Astrocyte (in vitro differentiated cells and primary cell): ENCODE measurements around the gene ACTR3C. TPM values are rescaled to one million over a fixed set of nuclear protein-coding genes. Genes with fewer than 3 reads are reported as not detected.
A peak's percentile ranks its signal among the peaks of the same experiment; 100 is the strongest.

Experiments
- DNase-seq: peaks from one replicate; pipeline ENCODE4 v3.0.0-alpha.2; 2010; ENCODE audit warnings: low read depth
- FAIRE-seq: peaks from 2 replicates; lab custom pipeline; 2011; peaks lifted over from hg19 to GRCh38; lab: Jason Lieb, UNC
- H2AFZ ChIP-seq: 2 replicates; pipeline ENCODE4 v1.6.0; 2012; ENCODE audit warnings: low read depth, low read length, inconsistent platforms
- H3K27ac ChIP-seq: 2 replicates; pipeline ENCODE4 v1.5.1; 2011; ENCODE audit warnings: low read depth, low read length, inconsistent platforms
- H3K27me3 ChIP-seq: 2 replicates; pipeline ENCODE4 v1.6.0; 2011; ENCODE audit warnings: low read length, inconsistent platforms; ENCODE audit not compliant: insufficient read depth
- H3K36me3 ChIP-seq: 2 replicates; pipeline ENCODE4 v1.5.1; 2011; ENCODE audit warnings: low read length, inconsistent platforms; ENCODE audit not compliant: insufficient read depth
- H3K4me1 ChIP-seq: 2 replicates; pipeline ENCODE4 v1.5.1; 2011; ENCODE audit warnings: low read length, inconsistent platforms; ENCODE audit not compliant: insufficient read depth
- H3K4me2 ChIP-seq: 2 replicates; pipeline ENCODE4 v1.6.0; 2012; ENCODE audit warnings: low read length, inconsistent platforms
- H3K4me3 ChIP-seq: 2 replicates; pipeline ENCODE4 v1.5.1; 2011; ENCODE audit warnings: low read depth, mild to moderate bottlenecking, low read length, inconsistent platforms; ENCODE audit not compliant: insufficient read depth
- H3K79me2 ChIP-seq: 2 replicates; pipeline ENCODE4 v1.6.0; 2012; ENCODE audit warnings: mild to moderate bottlenecking, low read length, inconsistent platforms; ENCODE audit not compliant: insufficient read depth
- H3K9ac ChIP-seq: 2 replicates; pipeline ENCODE4 v1.6.0; 2012; ENCODE audit warnings: mild to moderate bottlenecking, low read length, inconsistent platforms
- H3K9me3 ChIP-seq: 2 replicates; pipeline ENCODE4 v1.5.1; 2012; ENCODE audit warnings: low read depth, mild to moderate bottlenecking, low read length, inconsistent platforms; ENCODE audit not compliant: insufficient read depth
- H4K20me1 ChIP-seq: 2 replicates; pipeline ENCODE4 v1.6.0; 2012; ENCODE audit warnings: low read length, inconsistent platforms; ENCODE audit not compliant: insufficient read depth
- H3K27ac Mint-ChIP-seq: one replicate; pipeline ENCODE4 v1.8.0; 2021; ENCODE audit warnings: mild to moderate bottlenecking, mixed read lengths; ENCODE audit not compliant: unreplicated experiment
- H3K27me3 Mint-ChIP-seq: one replicate; pipeline ENCODE4 v1.8.0; 2021; ENCODE audit warnings: low read depth, mixed read lengths; ENCODE audit not compliant: unreplicated experiment
- H3K36me3 Mint-ChIP-seq: one replicate; pipeline ENCODE4 v1.8.0; 2021; ENCODE audit warnings: low read depth, mixed read lengths; ENCODE audit not compliant: unreplicated experiment
- H3K4me1 Mint-ChIP-seq: one replicate; pipeline ENCODE4 v1.8.0; 2021; ENCODE audit warnings: low read depth, mixed read lengths; ENCODE audit not compliant: unreplicated experiment
- H3K4me3 Mint-ChIP-seq: one replicate; pipeline ENCODE4 v1.8.0; 2021; ENCODE audit warnings: mild to moderate bottlenecking, moderate library complexity, mixed read lengths; ENCODE audit not compliant: unreplicated experiment
- H3K9me3 Mint-ChIP-seq: one replicate; pipeline ENCODE4 v1.8.0; 2021; ENCODE audit warnings: mild to moderate bottlenecking, mixed read lengths; ENCODE audit not compliant: unreplicated experiment
- CTCF ChIP-seq: IDR thresholded peaks from 2 replicates; pipeline ENCODE4 v1.5.1; 2011; ENCODE audit warnings: low read depth, mild to moderate bottlenecking, inconsistent platforms, low read length, moderate library complexity; ENCODE audit not compliant: insufficient read depth
- EZH2 ChIP-seq: IDR thresholded peaks from 2 replicates; pipeline ENCODE4 v1.6.1; 2012; ENCODE audit warnings: mild to moderate bottlenecking, low read length, inconsistent platforms; ENCODE audit not compliant: insufficient read depth
- total RNA-seq: library from RNA; stranded (reverse); gene quantifications from 2 replicates; pipeline ENCODE4 v1.2.1, GENCODE V29; 2021

ACTR3C gene
- total RNA-seq, 1 donor from 2014 or later = 0.25 TPM

- Histone ChIP-seq H3K27ac (no peak overlapping the region), H3K4me3 (no peak overlapping the region), H3K27me3 (peaks cover 14% of the 10 kb centered on the region), H4K20me1 (peaks cover 7% of the 10 kb centered on the region), H3K4me2 (peak overlapping the region; percentile 30), H3K9me3 (peaks cover 4% of the 10 kb centered on the region), H2AFZ (no peak overlapping the region), H3K9ac (no peak overlapping the region), H3K79me2 (no peaks in the 10 kb centered on the region), H3K36me3 (no peaks in the 10 kb centered on the region), H3K4me1 (peaks cover 12% of the 10 kb centered on the region)
- DNase-seq (no peak), FAIRE-seq (no peak)
- Mint-ChIP-seq H3K36me3 (peaks cover 6% of the 10 kb centered on the region), H3K4me1 (peaks cover 14% of the 10 kb centered on the region), H3K27ac (no peak overlapping the region), H3K9me3 (peaks cover 10% of the 10 kb centered on the region), H3K27me3 (peaks cover 38% of the 10 kb centered on the region), H3K4me3 (peak overlapping the region; percentile 57)
- TF ChIP-seq EZH2 = peak; percentile 76
- no peak for TF ChIP-seq CTCF
Measured at GRCh38 chr7:150340875-150341262, 17.5 kb upstream of the ACTR3C start.

GRCh38 chr7:150340024-150340749, 16.8 kb upstream of the ACTR3C start:
- H3K36me3 ChIP-seq = no peaks in the 10 kb centered on the region
- peaks cover 14% of the 10 kb centered on the region for H3K4me1 Mint-ChIP-seq
- TF ChIP-seq CTCF = no peak
- TF ChIP-seq EZH2 = no peak
- H3K4me1 ChIP-seq = peaks cover 12% of the 10 kb centered on the region
- peak overlapping the region; percentile 66 for H3K4me2 ChIP-seq
- peaks cover 10% of the 10 kb centered on the region for H3K9me3 Mint-ChIP-seq
- no peak overlapping the region for H3K27ac ChIP-seq
- no peaks in the 10 kb centered on the region for H3K79me2 ChIP-seq
- H3K27ac Mint-ChIP-seq = no peak overlapping the region
- DNase-seq (peak; percentile 72), FAIRE-seq (no peak)
- H4K20me1 ChIP-seq = peaks cover 7% of the 10 kb centered on the region
- peaks cover 4% of the 10 kb centered on the region for H3K9me3 ChIP-seq
- H3K27me3 ChIP-seq = peaks cover 14% of the 10 kb centered on the region
- H3K36me3 Mint-ChIP-seq = peaks cover 6% of the 10 kb centered on the region
- peak overlapping the region; percentile 47 for H2AFZ ChIP-seq
- peak overlapping the region; percentile 47 for H3K4me3 Mint-ChIP-seq
- no peak overlapping the region for H3K4me3 ChIP-seq
- peaks cover 38% of the 10 kb centered on the region for H3K27me3 Mint-ChIP-seq
- no peak overlapping the region for H3K9ac ChIP-seq

DNA sequence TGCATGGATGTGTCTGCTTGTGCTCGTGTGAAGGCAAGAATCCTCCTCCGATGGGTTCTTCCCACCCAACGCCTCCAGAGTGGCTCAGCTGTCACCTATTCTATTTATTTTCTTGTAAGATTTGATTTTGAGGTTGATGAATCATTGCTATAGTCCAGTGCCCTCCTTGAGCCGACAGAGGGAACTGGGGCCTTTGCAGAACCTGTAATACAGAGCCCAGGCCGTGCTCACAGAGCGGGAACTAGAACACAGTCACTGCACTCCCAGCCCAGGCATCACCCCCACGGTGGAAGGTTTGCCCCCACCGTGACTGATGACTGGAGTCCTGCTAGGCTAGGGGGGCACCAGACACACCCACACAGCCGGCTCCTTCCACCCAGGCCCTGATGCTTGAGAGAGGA, 16.1 kb upstream of the ACTR3C start:
- Mint-ChIP-seq H3K4me1 (peaks cover 14% of the 10 kb centered on the region), H3K4me3 (peak overlapping the region; percentile 50), H3K36me3 (peaks cover 6% of the 10 kb centered on the region), H3K9me3 (peaks cover 8% of the 10 kb centered on the region), H3K27me3 (peaks cover 38% of the 10 kb centered on the region), H3K27ac (no peak overlapping the region)
- Histone ChIP-seq H4K20me1 (peaks cover 7% of the 10 kb centered on the region), H3K27ac (no peak overlapping the region), H3K9ac (no peak overlapping the region), H3K79me2 (no peaks in the 10 kb centered on the region), H3K9me3 (peaks cover 4% of the 10 kb centered on the region), H3K4me2 (peak overlapping the region; percentile 66), H3K4me3 (no peak overlapping the region), H2AFZ (no peak overlapping the region), H3K4me1 (peaks cover 12% of the 10 kb centered on the region), H3K36me3 (no peaks in the 10 kb centered on the region), H3K27me3 (peaks cover 14% of the 10 kb centered on the region)
- DNase-seq (no peak), FAIRE-seq (no peak)
- TF ChIP-seq CTCF (no peak), EZH2 (no peak)
